ENCODE measurements around the gene RHOB.
A peak's percentile ranks its signal among the peaks of the same experiment; 100 is the strongest.
"Not testable (repeated sequence)": the region's sequence is repeated elsewhere in the genome, so short reads cannot be mapped to it uniquely, and the experiment has no call there.

RHOB gene

DNA sequence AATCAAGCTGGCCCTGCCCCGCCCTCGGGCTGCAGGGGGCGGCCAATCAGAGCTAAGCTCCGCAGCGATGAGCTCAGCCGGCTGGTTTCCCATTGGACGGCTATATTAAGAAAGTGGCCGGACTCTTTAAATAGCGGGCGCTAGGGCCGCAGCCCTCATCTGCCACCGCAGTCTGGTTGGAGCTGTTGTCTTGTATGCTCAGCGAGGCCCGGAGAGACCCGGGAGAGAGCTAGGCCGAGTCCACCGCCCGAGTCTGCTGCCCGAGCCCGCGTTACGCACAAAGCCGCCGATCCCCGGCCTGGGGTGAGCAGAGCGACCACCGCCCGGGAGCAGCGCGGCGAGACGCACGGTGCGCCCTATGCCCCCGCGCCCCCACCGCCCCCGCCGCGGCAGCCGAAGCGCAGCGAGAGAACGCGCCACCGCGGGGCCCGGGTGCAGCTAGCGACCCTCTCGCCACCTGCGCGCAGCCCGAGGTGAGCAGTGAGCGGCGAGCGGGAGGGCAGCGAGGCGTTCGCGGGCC is at the start of gene RHOB:
Gene RHOB (plus strand): TSS at position 158 of the 520 bp plus-strand sequence. CDS start 392 bp downstream, outside the sequence.
- DNase-seq (ENCODE audit: low read depth in 2 of 2): peak; percentile 97 to 98

DNA sequence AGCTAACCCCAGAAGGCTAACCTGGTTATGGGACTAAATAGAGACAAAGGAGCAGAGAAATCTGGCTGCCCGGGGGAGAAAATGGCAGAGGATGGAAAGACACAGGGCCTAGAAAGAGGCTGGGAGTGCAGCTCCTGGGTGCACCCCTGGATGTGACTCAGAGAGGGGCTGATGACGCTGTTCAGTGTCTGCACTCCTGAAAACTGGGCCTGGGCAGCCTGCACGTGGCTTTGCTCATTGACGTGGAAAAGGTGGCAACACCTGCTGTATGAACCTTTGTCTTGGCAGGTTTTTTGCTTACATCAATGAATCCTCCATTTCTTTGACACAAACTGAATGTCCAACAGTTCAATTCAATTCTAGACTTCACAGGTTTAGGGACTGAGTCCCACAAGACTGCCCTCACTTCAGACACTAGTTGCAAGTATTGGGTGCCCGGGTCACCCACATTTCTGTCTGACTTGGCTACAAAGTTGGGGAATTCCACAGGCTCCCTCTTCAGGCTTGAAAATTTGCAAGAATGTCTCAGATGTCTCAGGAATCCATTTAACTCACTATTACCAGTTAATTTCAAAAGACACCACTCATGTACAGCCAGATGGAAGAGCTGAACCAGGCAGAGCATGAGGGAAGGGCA is 48.9 kb upstream of the RHOB start:
- DNase-seq (ENCODE audit: low read depth in 2 of 2): no peak

DNA sequence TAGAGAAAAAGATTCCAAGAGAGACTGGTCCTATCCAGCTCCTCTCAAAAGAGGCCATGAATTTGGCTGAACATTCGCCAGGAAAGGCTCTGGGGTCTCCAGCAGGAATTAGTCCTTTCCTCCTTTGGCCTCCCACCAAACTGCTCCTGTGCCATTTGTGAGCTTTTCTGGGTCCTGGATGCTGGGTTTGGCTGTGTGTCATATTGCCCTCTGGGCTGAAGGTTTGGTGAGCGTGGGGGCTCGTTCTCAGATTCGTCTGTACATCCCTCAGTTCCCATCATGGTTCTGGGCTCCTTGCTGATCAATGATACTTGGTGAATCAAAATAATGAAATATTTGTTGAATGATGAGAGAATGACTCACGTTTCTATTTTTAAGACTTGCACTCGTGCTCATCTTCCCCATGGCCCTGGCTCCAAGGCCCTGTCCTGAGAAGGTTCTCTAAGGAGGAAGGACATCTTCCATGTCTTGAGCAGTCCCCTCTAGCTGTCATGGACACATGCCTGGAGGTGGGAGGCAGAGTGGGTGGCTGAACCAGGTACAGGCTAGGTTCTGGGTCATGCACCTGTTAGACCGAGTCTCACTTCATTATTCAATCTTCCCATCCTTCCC is 47.8 kb upstream of the RHOB start:
- no peak for DNase-seq (ENCODE audit: low read depth in 2 of 2)

DNA sequence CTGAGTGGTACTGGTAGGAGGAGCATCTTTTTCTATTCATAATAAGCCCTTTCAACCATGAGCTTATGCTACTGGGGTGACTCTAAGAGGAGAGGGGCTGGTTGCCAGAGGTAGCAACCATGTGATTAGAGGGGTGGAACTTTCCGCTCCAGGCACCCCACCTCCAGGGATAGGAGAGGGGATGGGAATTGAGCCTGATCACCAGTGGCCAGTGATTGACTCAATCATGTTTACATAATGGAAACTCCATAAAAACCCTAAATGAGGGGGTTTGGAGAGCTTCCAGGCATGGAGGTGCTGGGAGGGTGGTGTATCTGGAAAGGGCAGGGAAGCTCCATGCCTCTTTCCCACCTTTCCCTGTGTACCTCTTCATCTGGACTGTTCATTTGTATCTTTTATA is 46.6 kb upstream of the RHOB start:
- no peak for DNase-seq (ENCODE audit: low read depth in 2 of 2)

DNA sequence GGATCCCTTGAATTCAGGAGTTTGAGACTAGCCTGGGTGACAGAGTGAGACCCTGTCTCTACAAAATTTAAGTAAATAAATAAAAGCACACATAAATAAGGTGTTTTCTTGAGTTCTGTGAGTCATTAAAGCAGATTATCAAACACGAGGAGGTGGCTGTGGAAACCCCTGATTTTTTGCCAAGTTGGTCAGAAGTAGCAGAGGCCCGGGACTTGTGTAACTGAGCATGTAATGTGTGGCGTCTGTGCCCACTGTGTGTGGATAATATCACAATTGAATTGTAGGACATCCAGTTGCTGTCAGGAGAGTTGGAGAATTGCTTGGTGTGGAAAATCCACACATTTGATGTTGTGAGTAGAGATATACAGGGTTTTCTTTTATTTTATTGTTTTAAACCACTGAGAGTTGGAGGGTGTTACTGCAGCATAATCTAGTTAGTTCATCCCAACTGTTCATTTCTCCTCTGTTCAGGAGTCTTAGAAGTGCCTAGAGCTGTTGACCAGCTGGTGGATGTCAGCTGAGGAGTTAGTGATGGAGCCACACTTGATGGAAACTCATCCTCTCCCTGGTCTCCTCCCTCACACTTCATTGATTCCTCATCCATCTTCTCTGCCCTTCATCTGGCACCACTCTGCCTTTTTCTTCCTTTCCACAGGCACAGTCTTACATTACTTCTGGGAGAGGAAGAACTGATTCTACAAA is 45.9 kb upstream of the RHOB start:
- DNase-seq (ENCODE audit: low read depth in 2 of 2): no peak

DNA sequence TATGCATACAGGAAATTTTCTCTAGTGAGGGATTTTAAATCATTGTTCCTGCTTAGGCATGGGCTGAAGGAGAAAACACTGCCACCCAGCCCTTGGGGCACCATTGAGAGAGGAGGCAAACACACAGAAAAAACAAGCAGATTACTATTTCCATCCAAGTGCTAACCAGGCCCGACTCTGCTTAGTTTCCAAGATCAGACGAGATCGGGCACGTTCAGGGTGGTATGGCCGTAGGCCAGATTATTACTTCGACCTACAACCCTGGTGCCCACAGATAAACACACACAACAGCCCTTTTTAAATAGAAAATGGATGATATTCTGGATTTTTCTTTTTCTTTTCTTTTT is 45.4 kb upstream of the RHOB start:
- no peak for DNase-seq (ENCODE audit: low read depth in 2 of 2)

DNA sequence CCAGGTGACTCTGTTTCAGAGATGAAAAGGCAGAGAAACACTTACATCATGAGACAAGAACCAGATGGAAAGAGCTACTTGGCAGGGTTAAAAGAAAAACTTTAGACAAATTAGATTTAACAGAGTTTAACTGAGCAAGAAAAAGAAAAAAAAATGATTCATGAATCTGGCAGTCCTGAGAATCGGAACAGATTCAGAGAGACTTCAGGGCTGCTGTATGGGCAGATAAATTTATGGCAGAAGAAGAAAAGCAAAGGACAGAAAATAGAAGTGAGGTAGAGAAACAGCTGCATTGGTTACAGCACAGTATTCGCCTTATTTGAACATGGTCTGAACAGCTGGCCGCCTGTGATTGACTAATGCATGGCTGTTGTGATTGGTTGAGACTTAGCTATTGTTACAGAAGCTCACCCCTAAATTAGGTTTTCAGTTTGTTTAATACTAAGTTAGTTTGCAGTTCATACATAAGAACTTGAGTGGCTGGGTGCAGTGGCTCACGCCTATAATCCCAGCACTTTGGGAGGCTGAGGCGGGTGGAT is 43.0 kb upstream of the RHOB start:
- DNase-seq (ENCODE audit: low read depth in 2 of 2): no peak

DNA sequence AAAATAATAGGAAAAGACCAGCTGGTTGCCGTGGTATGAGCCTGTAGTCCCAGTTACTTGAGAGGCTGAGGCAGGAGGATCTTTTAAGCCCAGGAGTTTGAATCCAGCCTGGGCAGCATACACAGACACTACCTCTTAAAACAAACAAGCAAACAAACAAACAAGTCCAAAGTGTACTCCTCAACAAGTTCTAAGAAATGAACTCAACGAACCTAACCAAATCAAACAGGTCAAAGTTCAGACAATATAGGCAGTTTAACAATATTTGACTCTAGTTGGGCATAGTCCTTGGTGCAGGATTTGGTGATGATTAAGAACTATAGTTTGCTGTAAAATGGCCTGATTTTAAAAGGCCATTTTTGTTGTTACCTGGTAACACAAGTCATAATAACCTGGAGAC is 41.9 kb upstream of the RHOB start:
- no peak for DNase-seq (ENCODE audit: low read depth in 2 of 2)

DNA sequence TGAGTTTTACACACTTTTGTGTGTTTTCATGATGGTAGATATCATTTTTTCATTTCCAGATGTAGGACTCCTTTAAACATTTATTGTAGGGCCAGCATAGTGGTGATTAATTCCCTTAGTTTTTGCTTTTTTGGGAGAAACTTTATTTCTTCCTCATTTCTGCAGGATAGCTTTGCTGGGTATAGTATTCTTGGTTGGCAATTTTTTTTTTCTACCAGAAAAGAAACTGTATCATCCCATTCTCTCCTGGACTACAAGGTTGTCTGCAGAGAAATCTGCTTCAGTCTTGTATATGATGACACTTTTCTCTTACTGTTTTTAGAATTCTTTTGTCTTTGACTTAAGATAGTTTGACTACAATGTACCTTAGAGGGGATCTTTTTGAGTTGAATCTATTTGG is 37.8 kb upstream of the RHOB start:
- DNase-seq (ENCODE audit: low read depth in 2 of 2): no peak

DNA sequence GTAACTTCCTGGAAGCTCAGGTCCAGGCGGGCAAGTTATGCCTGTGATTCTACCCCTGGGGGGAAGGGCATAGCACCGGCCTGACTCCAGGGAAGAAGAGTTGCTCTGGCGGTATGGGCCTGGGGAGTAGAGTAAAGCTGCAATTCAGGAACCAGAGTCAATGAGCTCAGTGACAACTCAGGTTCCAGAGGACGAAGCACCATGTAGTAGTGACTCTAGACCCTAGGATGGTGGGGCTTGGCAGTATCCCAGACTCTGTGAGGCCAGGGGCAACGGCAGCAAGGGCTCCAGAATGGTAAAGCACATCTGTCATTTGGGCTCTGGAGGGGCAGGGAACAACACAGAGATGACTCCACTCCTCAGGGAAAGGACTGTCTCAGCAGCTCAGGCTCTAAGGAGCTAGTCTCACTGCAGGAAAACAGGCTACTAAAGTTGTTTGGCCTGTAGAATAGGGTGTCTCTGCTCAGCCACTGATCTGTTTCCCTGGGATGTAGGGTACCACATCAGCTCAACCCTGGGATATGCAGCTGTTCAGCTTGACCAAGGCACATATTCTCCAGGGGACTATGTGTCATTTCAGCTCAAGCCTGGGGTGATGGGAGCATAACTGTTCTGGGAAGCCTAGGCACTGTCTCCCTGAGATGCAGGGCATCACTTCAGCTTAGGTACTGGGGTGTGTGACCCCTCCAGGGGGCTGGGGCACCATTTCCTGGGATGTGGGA is 36.2 kb upstream of the RHOB start:
- DNase-seq (ENCODE audit: low read depth in 2 of 2): no peak

DNA sequence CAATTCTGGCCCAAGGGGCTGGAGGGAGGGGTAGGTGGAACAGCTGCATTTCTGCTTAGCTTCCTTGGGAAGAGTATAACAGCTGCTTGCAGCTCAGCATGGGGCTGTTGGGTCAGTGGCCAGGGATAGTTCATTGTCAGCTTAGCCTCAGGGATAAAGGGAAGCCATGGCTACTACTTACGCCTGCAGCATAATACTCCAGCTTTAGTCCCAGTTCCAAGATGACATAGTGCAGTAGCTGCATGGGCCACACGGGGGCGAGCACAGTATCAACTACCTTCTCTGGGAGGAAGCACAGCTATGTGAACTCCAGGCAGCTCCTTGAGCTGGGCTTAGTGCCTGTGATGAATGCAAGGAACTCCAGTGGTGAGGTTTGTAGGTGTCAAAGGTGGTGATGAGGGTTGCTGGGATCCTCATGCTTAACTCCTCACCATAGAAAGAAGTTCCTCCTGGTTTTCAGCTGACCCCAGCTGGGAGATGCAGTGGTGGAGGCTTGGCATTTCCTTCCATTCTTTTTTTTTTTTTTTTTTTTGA is 35.4 kb upstream of the RHOB start:
- peak; percentile 44 to 50 for DNase-seq (ENCODE audit: low read depth in 2 of 2)

DNA sequence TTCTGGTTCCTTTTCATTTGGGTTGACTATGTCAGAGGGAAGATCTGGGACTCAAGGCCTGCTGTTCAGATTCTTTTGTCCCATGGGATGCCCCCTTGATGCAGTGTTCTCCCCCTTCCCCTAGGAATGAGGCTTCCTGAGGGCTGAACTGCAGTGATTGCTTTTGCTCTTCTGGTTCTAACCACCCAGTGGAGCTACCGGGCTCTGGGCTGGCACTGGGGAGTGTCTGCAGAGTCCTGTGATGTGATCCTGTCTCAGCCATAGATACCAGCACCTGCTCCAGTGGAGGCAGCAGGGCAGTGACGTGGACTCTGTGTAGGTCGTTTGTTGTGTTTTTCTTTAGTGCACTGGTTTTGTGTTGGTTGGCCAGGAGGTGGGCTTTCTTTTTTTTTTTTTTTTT is 32.1 kb upstream of the RHOB start:
- no peak for DNase-seq (ENCODE audit: low read depth in 2 of 2)

DNA sequence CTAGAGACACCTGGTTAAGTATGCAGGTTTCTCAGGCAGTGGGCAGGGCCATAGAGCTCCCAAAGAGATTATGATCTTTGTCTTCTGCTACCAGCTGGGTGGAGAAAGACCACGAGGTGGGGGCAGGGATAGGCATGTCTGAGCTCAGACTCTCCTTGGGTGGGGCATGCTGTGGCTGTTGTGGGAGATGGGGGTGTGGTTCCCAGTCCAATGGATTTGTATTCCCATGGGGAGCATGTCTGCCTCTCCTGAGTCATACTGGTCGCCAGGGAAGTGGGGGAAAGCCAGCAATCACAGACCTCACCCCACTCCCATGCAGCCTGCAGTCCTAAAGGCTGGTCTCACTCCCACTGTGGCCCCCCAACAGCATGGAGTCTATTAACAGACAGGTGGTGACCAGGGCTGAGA is 31.4 kb upstream of the RHOB start:
- no peak for DNase-seq (ENCODE audit: low read depth in 2 of 2)

DNA sequence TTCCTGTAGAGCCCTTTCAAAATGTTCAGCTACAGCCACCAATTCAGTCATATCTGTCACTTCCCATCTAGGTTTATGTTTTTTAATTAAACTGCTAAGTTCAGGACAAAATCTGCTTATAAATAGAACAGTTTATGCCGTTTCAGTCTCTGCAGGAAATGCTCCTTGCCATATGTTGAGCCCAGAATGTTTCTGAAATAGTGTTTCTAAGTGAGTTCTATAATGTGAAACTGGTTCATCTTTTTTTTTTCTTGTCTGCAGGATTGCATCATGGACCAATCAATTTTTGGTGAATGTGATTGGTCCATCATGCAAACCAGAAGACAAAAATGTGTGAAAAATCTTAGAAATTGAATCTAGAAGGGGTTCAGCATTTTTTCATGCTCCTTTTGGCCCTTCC is 30.2 kb upstream of the RHOB start:
- DNase-seq (ENCODE audit: low read depth in 2 of 2): no peak

DNA sequence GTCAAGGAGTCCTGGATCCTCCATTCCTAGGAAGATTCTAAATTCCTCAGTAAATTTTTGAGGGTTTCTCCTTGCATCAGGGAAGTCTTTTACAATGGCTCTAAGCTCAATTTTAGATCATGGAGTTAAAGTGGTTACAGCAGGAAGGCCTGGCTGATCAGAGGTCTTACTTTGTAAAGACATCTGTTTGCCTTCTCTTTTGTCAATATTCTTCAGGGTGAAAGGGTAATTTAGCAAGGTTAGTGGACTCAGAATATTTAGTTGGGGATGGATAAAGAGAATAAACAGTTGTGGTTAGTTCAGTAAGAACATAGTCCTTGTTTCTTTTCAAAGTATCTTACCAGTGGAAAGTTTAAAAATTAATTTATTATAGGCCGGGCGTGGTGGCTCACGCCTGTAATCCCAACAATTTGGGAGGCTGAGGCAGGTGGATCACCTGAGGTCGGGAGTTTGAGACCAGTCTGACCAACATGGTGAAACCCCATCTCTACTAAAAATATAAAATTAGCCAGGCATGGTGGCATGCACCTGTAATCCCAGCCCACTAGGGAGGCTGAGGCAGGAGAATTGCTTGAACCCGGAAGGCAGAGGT is 29.5 kb upstream of the RHOB start:
- DNase-seq (ENCODE audit: low read depth in 2 of 2): not testable (repeated sequence)

DNA sequence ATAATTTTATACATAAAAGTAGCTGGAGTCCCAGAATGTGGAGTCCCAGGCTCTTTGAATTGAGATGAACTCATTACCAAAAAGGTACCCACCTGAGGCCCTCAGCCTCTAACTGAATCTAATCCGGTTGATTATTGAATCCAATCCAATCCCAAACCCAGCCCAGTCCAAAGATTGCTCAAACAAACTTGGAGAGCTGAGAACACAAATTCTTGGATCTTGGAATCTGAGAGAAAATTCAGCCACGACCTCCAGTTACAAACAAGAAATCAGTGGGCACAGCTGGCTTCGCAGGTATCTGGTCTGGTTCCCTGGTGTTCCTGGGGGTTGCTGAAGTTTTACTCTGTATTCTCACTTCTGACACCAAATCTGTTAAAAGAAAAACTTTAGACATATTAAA is 28.4 kb upstream of the RHOB start:
- DNase-seq (ENCODE audit: low read depth in 2 of 2): no peak

DNA sequence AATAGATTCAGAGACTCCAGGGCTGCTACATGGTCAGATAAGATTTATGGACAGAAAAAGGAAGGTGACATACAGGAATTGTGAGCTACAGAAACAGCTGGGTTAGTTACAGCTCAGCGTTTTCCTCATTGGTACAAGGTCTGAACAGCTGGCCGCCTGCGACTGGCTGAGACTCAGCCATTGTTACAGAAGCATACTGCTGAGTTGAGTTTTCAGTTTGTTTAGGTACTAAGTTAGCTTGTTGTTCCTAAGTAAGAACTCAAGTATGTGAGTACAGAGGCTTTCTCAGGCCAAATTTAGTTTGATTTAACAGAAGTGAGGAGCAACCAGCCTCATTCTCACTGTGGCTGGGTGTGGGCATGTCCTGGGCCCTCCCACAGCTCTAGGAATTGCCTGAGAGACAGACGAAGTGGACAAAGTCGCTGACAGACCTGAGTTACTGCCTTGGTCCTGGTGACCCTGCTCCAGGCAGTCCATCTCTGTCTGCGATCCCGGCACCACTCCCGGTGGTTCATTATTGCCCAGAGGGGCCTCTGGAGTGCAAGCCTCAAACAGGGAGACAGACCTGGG is 27.8 kb upstream of the RHOB start:
- DNase-seq (ENCODE audit: low read depth in 2 of 2): no peak

DNA sequence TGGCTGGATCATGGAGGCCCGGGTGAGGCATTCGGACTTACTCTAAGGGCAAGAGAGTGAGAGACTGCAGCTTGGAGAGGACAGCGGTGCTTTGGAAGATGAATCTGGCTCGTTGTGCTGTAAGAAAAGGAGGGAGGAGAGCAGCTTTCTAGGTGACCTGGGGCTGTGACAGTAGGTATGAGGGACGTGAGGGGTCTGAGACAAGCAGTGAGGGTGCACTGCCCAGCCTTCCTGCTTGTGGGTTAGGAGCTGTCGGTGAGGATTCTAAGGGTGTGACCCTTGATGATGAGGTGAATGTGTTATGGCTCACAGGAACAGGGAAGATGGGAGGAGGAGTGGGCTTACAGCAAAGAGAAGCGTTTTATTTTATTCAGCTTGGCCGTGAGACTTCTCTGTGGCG is 27.1 kb upstream of the RHOB start:
- no peak for DNase-seq (ENCODE audit: low read depth in 2 of 2)

DNA sequence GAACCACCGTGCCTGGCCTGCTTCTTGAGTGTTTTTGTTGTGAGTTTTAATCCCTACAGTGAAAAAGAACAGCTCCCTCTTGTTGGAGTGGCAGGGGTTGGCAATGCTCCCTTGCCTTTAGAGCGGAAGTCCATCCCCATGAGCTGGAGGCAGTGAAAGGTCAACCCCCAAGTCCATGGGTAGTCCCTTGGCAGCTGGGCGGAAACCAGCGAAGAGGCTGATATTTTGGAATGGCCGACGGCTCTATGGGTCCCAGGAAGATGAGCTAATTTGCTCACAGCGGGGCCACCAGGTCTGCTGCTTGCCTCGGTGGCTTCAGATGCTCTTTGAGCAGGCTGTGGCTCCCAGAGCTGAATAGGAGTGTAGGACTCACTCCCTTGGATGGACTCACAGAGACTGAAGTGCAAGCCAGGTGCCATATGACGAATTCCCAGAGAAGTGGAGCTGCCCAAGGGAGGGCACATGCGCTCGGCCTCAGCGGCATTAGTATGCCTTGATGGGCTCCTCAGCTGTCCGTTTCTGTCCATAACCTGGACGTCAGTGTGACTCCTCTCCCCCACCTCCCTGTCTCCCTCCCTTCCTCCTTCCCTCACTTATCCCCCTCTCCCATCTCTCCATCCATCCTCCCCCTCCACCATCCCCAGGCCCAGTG is 25.4 kb upstream of the RHOB start:
- DNase-seq (ENCODE audit: low read depth in 2 of 2): no peak

DNA sequence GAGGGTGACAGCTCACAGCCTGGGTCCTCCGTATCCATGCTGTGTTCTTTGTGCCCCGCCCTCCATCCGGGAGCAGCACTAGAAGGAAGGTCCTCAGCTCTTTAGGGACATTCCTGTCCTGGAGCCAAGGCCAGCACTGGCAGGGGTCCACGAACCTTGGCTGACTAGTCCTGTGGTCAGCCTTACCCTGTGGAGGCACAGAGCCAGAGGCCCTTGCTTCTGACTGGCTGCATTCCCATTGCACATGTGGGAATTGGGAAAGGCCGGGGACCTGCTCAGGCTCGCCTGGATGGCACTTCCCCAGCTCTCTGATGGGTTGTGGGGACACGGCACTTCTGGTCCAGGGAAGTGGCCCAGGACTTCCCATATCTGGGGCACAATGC is 24.9 kb upstream of the RHOB start:
- DNase-seq (ENCODE audit: low read depth in 2 of 2): peak in 1 of 2 experiments; percentile 43
